Tibial nerve (tissue), 4 donors: ENCODE results near the gene GAN. TPM values are rescaled to one million over a fixed set of nuclear protein-coding genes. Genes with fewer than 3 reads are reported as not detected.

ENCODE experiments used
- DNase-seq, 2 donors: peaks; one replicate each; pipeline ENCODE4 v3.0.0-alpha.2; 2019; ENCODE audit warnings: low spot score in 2 of 2
- H3K27ac ChIP-seq, 4 donors: fragments of 200-600 bp; sonication (generic) in 3 of 4; one replicate each; pipeline ENCODE4 v1.5.1; 2017 to 2019; ENCODE audit warnings: mild to moderate bottlenecking in 1 of 4
- H3K27me3 ChIP-seq, 2 donors: fragments of 200-600 bp; sonication (generic) in 1 of 2; one replicate each; pipeline versions ENCODE4 v1.5.1 to v1.6.0; 2017 to 2019
- H3K36me3 ChIP-seq, 3 donors: fragments of 200-600 bp; sonication (generic); one replicate each; pipeline ENCODE4 v1.5.1; 2018 to 2019
- H3K4me1 ChIP-seq, 4 donors: fragments of 200-600 bp; sonication (generic) in 3 of 4; one replicate each; pipeline ENCODE4 v1.5.1; 2017 to 2019
- H3K4me3 ChIP-seq, 4 donors: fragments of 200-600 bp; sonication (generic) in 3 of 4; one replicate each; pipeline ENCODE4 v1.5.1; 2017 to 2019; ENCODE audit warnings: mild to moderate bottlenecking in 1 of 4, moderate library complexity in 1 of 4
- H3K9me3 ChIP-seq, 4 donors: fragments of 200-600 bp; sonication (generic) in 3 of 4; one replicate each; pipeline ENCODE4 v1.5.1; 2017 to 2019
- EP300 ChIP-seq, 2 donors: sonication (generic); formaldehyde crosslinking; IDR thresholded peaks; one replicate each; pipeline ENCODE4 v1.6.1; 2017; ENCODE audit warnings: antibody characterized with exemption in 2 of 2, mild to moderate bottlenecking in 1 of 2
- POLR2A ChIP-seq, 2 donors: fragments of 450-650 bp; IDR thresholded peaks; one replicate each; pipeline ENCODE4 v1.6.1; 2017; ENCODE audit warnings: antibody characterized with exemption in 2 of 2, mild to moderate bottlenecking in 2 of 2, moderate library complexity in 2 of 2
- WGBS, 2 donors: methylation state at CpG; one replicate each; pipeline ENCODE4 v1.1.5; 2018; 5-methylcytosine and 5-hydroxymethylcytosine counted together
- total RNA-seq, 4 donors: library from RNA; depleted of rRNA; stranded (reverse); fragments of >200 nt; gene quantifications; one replicate each; pipeline ENCODE4 v1.1.0, GENCODE V29; 2016
- TF ChIP-seq, protein P1 (sequence below), 5 experiments: fragments of 200-600 bp in 3 of 5; fragments of 450-650 bp in 2 of 5; sonication (generic) in 3 of 5; IDR thresholded peaks; one replicate each; pipeline ENCODE4 v1.5.1; 2016 to 2019; ENCODE audit warnings: antibody characterized with exemption in 5 of 5, mild to moderate bottlenecking in 3 of 5, moderate library complexity in 2 of 5

GAN gene
- total RNA-seq, 4 donors from 2014 or later: 9.0 to 9.3 (median 9.1) TPM

DNA sequence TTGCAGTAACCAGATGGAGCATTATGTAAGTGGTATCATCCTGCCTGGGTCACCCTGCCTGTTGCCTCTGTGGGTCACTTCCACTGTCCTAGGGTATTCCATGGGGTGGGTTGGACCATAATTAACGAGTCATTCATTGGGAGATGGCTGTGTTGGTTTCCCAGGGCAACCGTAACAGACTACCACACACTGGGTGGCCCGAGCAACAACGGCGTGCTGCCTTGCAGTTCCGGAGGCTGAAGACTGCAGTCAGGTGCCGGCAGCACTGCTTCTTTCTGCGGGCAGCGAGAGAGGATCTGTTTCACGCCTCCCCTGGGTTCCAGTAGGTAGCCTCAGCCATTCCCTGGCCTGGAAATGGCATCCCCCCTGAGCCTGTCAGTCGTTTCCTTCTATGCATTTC is 101.0 kb downstream of the GAN start:
- 65 to 69% methylated on average over 8 to 10 of the region's 11 CpGs for WGBS, 2 donors

DNA sequence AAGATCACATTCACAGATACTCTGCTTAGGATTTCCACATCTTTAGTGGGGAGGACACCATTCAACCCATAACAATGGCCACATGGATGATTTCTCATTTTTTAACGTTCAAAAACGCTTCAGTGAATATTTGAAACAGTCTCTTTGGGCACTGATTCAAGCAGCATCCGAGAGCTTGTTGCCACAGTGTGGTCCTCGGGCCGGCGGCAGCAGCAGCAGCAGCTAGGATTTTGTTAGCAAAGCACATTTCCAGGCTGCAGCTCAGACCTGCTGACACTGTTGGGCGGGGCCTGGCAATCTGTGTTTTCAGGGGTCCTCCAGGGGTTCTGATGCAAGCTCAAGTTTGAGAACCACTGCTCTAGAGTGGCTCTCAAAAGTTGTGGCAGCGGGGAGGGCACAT is 102.0 kb downstream of the GAN start:
- H3K4me3 ChIP-seq: no peak overlapping the region
- H3K27ac ChIP-seq: no peak overlapping the region
- no peaks in the 10 kb centered on the region for H3K27me3 ChIP-seq
- 75 to 78% methylated on average over 8 of the region's 8 CpGs for WGBS, 2 donors
- peaks cover 0 to 3% (median 0%) of the 10 kb centered on the region in 4 donors for H3K9me3 ChIP-seq
- H3K36me3 ChIP-seq: no peaks in the 10 kb centered on the region
- no peak for DNase-seq
- no peaks in the 10 kb centered on the region for H3K4me1 ChIP-seq
- TF ChIP-seq POLR2A (IDR thresholded peaks at IDR 0.05): no peak
- TF ChIP-seq, protein P1, sequence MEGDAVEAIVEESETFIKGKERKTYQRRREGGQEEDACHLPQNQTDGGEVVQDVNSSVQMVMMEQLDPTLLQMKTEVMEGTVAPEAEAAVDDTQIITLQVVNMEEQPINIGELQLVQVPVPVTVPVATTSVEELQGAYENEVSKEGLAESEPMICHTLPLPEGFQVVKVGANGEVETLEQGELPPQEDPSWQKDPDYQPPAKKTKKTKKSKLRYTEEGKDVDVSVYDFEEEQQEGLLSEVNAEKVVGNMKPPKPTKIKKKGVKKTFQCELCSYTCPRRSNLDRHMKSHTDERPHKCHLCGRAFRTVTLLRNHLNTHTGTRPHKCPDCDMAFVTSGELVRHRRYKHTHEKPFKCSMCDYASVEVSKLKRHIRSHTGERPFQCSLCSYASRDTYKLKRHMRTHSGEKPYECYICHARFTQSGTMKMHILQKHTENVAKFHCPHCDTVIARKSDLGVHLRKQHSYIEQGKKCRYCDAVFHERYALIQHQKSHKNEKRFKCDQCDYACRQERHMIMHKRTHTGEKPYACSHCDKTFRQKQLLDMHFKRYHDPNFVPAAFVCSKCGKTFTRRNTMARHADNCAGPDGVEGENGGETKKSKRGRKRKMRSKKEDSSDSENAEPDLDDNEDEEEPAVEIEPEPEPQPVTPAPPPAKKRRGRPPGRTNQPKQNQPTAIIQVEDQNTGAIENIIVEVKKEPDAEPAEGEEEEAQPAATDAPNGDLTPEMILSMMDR (IDR thresholded peaks at IDR 0.05): no peak
- no peak for TF ChIP-seq EP300 (IDR thresholded peaks at IDR 0.05)

More for the DNA sequence above, 101.0 kb downstream of the GAN start:
- Histone ChIP-seq H3K9me3 (no peaks in the 10 kb centered on the region), H3K4me1 (no peaks in the 10 kb centered on the region), H3K27ac (no peak overlapping the region), H3K27me3 (no peaks in the 10 kb centered on the region), H3K4me3 (no peak overlapping the region), H3K36me3 (no peaks in the 10 kb centered on the region)
- DNase-seq: no peak
- TF ChIP-seq EP300 (IDR thresholded peaks at IDR 0.05) (no peak), POLR2A (IDR thresholded peaks at IDR 0.05) (no peak)
- TF ChIP-seq, protein P1 (IDR thresholded peaks at IDR 0.05): no peak

DNA sequence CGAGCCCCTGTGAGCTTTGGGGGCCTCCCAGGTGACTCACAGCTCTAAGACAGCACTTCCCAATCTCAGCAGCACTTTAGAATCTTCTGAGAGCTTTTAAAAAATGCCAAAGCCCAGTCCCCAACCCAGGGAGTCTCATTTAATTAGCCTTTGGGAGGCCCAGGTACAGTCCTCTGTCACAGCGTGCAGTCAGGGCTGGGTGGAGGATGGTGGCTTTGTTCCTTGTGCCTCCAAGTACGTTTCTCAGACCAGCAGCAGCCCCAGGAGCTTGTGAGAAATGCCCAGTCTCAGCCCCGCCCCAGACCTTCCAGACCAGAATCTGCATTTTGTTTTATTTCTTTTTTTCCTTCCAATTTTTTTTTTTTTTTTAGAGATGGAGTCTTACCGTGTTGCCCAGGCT is 102.4 kb downstream of the GAN start:
- WGBS, 2 donors: 85 to 86% methylated on average over 5 of the region's 5 CpGs
- DNase-seq: no peak
- TF ChIP-seq, protein P1 (IDR thresholded peaks at IDR 0.05): no peak
- TF ChIP-seq POLR2A (IDR thresholded peaks at IDR 0.05): no peak
- no peak for TF ChIP-seq EP300 (IDR thresholded peaks at IDR 0.05)

DNA sequence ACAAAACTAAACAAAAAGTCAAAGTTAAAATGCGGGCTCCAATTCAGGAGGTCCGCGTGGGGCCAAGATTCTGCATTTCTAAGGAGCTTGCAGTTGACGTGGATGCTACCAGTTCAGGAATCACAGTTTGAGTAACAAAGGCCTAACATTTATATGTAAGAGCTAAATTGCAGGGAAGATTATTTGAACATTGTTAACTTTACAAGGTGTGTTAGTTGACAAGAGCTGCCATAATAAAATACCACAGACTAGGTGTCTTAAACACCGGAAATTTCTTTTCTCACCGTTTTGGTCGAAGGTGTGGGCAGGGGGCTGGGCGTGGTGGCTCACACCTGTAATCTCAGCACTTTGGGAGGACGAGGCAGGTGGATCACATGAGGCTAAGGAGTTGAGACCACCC is 105.0 kb downstream of the GAN start:
- no peaks in the 10 kb centered on the region for H3K4me1 ChIP-seq
- peaks cover 0 to 4% (median 0%) of the 10 kb centered on the region in 4 donors for H3K9me3 ChIP-seq
- no peaks in the 10 kb centered on the region for H3K27me3 ChIP-seq
- no peak overlapping the region for H3K4me3 ChIP-seq
- no peak for TF ChIP-seq EP300 (IDR thresholded peaks at IDR 0.05)
- TF ChIP-seq, protein P1 (IDR thresholded peaks at IDR 0.05): no peak
- TF ChIP-seq POLR2A (IDR thresholded peaks at IDR 0.05): no peak
- no peaks in the 10 kb centered on the region for H3K36me3 ChIP-seq
- 94% methylated on average over 9 of the region's 9 CpGs for WGBS, 2 donors
- no peak for DNase-seq
- no peak overlapping the region for H3K27ac ChIP-seq

More for the DNA sequence above, 102.4 kb downstream of the GAN start:
- H3K27me3 ChIP-seq: no peaks in the 10 kb centered on the region
- peaks cover 0 to 4% (median 0%) of the 10 kb centered on the region in 4 donors for H3K9me3 ChIP-seq
- no peaks in the 10 kb centered on the region for H3K4me1 ChIP-seq
- H3K27ac ChIP-seq: no peak overlapping the region
- H3K36me3 ChIP-seq: no peaks in the 10 kb centered on the region
- H3K4me3 ChIP-seq: no peak overlapping the region

DNA sequence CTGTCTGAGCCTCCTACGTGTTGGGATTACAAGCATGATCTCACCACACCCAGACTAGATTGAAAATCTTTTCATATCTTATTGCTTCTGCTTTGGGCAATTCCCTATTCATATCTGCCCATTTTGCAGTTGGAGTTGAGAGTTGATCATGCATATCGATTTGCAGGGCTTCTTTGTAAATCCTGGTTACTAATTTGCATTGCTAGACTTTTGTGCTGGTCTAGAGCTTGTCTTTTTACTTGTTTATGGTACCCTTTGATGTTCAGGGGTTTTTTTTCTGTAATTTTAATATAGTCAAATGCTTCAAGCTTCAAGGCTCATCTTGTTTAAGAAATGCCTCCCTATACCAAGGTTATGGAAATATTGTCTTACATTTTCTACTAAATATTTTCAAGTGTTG is 106.4 kb downstream of the GAN start:
- 86 to 94% methylated on average over 2 of the region's 2 CpGs for WGBS, 2 donors
- TF ChIP-seq EP300 (IDR thresholded peaks at IDR 0.05) (no peak), POLR2A (IDR thresholded peaks at IDR 0.05) (no peak)
- TF ChIP-seq, protein P1 (IDR thresholded peaks at IDR 0.05): no peak
- no peaks in the 10 kb centered on the region for H3K36me3 ChIP-seq
- H3K27me3 ChIP-seq: no peaks in the 10 kb centered on the region
- no peaks in the 10 kb centered on the region for H3K4me1 ChIP-seq
- H3K4me3 ChIP-seq: no peak overlapping the region
- no peak overlapping the region for H3K27ac ChIP-seq
- no peak for DNase-seq
- peaks cover 0 to 4% (median 0%) of the 10 kb centered on the region in 4 donors for H3K9me3 ChIP-seq
